K562 (cell line): ENCODE results near the gene ARHGAP15. TPM values are rescaled to one million over a fixed set of nuclear protein-coding genes. Genes with fewer than 3 reads are reported as not detected.
A peak's percentile ranks its signal among the peaks of the same experiment; 100 is the strongest.

Experiments used
- NFE2L1 ChIP-seq: fragments of 450-650 bp; IDR thresholded peaks from 2 replicates; pipeline ENCODE4 v1.6.1; 2016; ENCODE audit warnings: missing genetic modification characterization, low read depth, mild to moderate bottlenecking, missing compliant biosample characterization, moderate library complexity, borderline replicate concordance
- RBFOX2 ChIP-seq: fragments of 200-400 bp; formaldehyde crosslinking; IDR thresholded peaks from 2 replicates; pipeline ENCODE4 v1.6.1; 2017; ENCODE audit warnings: low read depth, mild to moderate bottlenecking, low read length, moderate library complexity
- SAP30 ChIP-seq: fragments of 200-600 bp; sonication (generic); IDR thresholded peaks from 2 replicates; pipeline ENCODE4 v1.6.1; 2012; ENCODE audit warnings: borderline replicate concordance, low read depth, mild to moderate bottlenecking, moderate library complexity, low read length, control low read depth, inconsistent platforms; ENCODE audit not compliant: insufficient read depth, poor library complexity, severe bottlenecking
- TARDBP ChIP-seq: fragments of 450-650 bp; IDR thresholded peaks from 2 replicates; pipeline ENCODE4 v1.6.1; 2016
- polyA plus RNA-seq, 8 experiments: library from polyadenylated mRNA; depleted of rRNA in 4 of 8; stranded (reverse) in 5 of 8; unstranded in 3 of 8; fragments of >200 nt; fragmentation: Nextera tagmentation in 2 of 8; fragmentation: Illumina TruSeq in 1 of 8; extraction: Ambion mirVana in 2 of 8; extraction: Trizol in 1 of 8; gene quantifications; 2 replicates each; pipeline versions ENCODE4 v1.2.1 to v1.2.3, GENCODE V29; 2011 to 2014; ENCODE audit warnings: inconsistent platforms in 1 of 8, missing spikeins in 1 of 8
- total RNA-seq, 7 experiments: library from RNA; depleted of rRNA in 6 of 7; stranded (reverse); fragments of >200 nt in 6 of 7; fragmentation: Illumina TruSeq in 2 of 7; extraction: Trizol in 2 of 7; gene quantifications; 2 replicates each; pipeline versions ENCODE4 v1.2.1 to v1.2.3, GENCODE V29; 2011 to 2021; ENCODE audit warnings: low replicate concordance in 1 of 7
- TF ChIP-seq, protein P1 (sequence below): fragments of 450-650 bp; formaldehyde crosslinking; IDR thresholded peaks from 2 replicates; pipeline ENCODE4 v1.4.0; 2020; ENCODE audit warnings: mild to moderate bottlenecking, moderate library complexity
- TF ChIP-seq, protein P2 (sequence below), 2 experiments: fragments of 450-650 bp in 1 of 2; sonication (generic) in 1 of 2; formaldehyde crosslinking; conservative IDR thresholded peaks; 2 replicates each; pipeline versions ENCODE4 v1.4.0 to v1.8.1; 2020 to 2022; ENCODE audit warnings: mild to moderate bottlenecking in 1 of 2, missing genetic modification reagents in 1 of 2
- TF ChIP-seq, protein P3 (sequence below): IDR thresholded peaks from 2 replicates; pipeline ENCODE4 v1.6.1; 2011; ENCODE audit warnings: borderline replicate concordance, low read depth, mild to moderate bottlenecking, moderate library complexity, low read length; ENCODE audit not compliant: insufficient read depth, poor library complexity, severe bottlenecking
- TF ChIP-seq, protein P4 (sequence below): fragments of 250-450 bp; sonication (Bioruptor Pico); IDR thresholded peaks from 2 replicates; pipeline ENCODE4 v1.8.0; 2021; ENCODE audit warnings: mild to moderate bottlenecking, moderate library complexity
- TF ChIP-seq, protein P5 (sequence below): sonication (generic); formaldehyde crosslinking; IDR thresholded peaks from 2 replicates; pipeline ENCODE4 v1.5.0; 2020; ENCODE audit warnings: missing genetic modification reagents
- TF ChIP-seq, protein P6 (sequence below): fragments of 450-650 bp; IDR thresholded peaks from 2 replicates; pipeline ENCODE4 v1.6.1; 2016; ENCODE audit warnings: low read depth

ARHGAP15 gene
- total and polyA plus RNA-seq, 9 of the 15 experiments (the other 6 are each of a cell fraction or from before 2014, with no cell fraction given) = 1.5 to 17.9 (median 7.9) TPM

DNA sequence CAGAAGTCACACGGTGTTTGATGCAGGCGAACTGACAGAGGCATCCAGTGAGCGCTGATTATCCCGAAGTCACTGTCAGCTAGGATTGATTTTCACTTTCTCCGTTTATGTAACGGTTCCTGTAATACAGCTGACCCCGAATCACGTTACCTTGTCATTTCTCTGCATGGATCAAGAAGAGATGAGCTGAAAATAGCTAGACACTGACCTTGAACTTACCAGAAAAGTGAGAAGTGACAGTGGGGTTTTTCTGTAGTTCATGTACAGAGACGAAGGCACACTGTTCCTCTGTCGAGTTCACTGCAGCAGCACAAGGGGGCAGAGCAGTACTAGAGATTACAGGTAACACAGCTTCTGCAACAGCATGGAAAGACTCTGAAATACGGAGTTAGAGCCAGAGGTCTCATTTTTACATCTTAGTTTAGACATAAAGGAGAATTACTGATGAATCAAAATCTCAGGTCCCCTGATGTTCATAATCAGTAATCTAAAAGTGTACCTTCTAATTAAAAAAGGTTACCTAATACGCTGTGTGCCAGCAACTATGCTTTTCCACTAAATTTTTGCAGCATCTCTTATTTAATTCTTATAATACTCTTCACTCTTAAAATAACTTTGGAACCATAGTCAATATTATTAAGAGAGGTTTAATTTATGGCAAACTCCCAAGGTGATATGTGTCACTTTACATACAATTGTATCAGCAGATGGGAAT is 33.1 kb downstream of the ARHGAP15 start (continued):
- TF ChIP-seq, protein P1, sequence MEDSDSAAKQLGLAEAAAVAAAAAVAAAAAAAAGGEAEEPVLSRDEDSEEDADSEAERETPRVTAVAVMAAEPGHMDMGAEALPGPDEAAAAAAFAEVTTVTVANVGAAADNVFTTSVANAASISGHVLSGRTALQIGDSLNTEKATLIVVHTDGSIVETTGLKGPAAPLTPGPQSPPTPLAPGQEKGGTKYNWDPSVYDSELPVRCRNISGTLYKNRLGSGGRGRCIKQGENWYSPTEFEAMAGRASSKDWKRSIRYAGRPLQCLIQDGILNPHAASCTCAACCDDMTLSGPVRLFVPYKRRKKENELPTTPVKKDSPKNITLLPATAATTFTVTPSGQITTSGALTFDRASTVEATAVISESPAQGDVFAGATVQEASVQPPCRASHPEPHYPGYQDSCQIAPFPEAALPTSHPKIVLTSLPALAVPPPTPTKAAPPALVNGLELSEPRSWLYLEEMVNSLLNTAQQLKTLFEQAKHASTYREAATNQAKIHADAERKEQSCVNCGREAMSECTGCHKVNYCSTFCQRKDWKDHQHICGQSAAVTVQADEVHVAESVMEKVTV = 0 out of 2 replicates have a peak, but pooled peaks have one; percentile 9
- TF ChIP-seq, protein P2, sequence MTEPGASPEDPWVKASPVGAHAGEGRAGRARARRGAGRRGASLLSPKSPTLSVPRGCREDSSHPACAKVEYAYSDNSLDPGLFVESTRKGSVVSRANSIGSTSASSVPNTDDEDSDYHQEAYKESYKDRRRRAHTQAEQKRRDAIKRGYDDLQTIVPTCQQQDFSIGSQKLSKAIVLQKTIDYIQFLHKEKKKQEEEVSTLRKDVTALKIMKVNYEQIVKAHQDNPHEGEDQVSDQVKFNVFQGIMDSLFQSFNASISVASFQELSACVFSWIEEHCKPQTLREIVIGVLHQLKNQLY (CRISPR knock-in tag; conservative IDR thresholded peaks at IDR 0.05) = no peak
- TF ChIP-seq, protein P3, sequence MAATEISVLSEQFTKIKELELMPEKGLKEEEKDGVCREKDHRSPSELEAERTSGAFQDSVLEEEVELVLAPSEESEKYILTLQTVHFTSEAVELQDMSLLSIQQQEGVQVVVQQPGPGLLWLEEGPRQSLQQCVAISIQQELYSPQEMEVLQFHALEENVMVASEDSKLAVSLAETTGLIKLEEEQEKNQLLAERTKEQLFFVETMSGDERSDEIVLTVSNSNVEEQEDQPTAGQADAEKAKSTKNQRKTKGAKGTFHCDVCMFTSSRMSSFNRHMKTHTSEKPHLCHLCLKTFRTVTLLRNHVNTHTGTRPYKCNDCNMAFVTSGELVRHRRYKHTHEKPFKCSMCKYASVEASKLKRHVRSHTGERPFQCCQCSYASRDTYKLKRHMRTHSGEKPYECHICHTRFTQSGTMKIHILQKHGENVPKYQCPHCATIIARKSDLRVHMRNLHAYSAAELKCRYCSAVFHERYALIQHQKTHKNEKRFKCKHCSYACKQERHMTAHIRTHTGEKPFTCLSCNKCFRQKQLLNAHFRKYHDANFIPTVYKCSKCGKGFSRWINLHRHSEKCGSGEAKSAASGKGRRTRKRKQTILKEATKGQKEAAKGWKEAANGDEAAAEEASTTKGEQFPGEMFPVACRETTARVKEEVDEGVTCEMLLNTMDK = peak; percentile 85
- no peak for TF ChIP-seq SAP30
- no peak for TF ChIP-seq RBFOX2
- TF ChIP-seq, protein P4, sequence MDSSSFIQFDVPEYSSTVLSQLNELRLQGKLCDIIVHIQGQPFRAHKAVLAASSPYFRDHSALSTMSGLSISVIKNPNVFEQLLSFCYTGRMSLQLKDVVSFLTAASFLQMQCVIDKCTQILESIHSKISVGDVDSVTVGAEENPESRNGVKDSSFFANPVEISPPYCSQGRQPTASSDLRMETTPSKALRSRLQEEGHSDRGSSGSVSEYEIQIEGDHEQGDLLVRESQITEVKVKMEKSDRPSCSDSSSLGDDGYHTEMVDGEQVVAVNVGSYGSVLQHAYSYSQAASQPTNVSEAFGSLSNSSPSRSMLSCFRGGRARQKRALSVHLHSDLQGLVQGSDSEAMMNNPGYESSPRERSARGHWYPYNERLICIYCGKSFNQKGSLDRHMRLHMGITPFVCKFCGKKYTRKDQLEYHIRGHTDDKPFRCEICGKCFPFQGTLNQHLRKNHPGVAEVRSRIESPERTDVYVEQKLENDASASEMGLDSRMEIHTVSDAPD (CRISPR knock-in tag) = no peak
- no peak for TF ChIP-seq NFE2L1 (tag)
- TF ChIP-seq, protein P5, sequence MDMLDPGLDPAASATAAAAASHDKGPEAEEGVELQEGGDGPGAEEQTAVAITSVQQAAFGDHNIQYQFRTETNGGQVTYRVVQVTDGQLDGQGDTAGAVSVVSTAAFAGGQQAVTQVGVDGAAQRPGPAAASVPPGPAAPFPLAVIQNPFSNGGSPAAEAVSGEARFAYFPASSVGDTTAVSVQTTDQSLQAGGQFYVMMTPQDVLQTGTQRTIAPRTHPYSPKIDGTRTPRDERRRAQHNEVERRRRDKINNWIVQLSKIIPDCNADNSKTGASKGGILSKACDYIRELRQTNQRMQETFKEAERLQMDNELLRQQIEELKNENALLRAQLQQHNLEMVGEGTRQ (CRISPR knock-in tag) = no peak
- TF ChIP-seq, protein P6, sequence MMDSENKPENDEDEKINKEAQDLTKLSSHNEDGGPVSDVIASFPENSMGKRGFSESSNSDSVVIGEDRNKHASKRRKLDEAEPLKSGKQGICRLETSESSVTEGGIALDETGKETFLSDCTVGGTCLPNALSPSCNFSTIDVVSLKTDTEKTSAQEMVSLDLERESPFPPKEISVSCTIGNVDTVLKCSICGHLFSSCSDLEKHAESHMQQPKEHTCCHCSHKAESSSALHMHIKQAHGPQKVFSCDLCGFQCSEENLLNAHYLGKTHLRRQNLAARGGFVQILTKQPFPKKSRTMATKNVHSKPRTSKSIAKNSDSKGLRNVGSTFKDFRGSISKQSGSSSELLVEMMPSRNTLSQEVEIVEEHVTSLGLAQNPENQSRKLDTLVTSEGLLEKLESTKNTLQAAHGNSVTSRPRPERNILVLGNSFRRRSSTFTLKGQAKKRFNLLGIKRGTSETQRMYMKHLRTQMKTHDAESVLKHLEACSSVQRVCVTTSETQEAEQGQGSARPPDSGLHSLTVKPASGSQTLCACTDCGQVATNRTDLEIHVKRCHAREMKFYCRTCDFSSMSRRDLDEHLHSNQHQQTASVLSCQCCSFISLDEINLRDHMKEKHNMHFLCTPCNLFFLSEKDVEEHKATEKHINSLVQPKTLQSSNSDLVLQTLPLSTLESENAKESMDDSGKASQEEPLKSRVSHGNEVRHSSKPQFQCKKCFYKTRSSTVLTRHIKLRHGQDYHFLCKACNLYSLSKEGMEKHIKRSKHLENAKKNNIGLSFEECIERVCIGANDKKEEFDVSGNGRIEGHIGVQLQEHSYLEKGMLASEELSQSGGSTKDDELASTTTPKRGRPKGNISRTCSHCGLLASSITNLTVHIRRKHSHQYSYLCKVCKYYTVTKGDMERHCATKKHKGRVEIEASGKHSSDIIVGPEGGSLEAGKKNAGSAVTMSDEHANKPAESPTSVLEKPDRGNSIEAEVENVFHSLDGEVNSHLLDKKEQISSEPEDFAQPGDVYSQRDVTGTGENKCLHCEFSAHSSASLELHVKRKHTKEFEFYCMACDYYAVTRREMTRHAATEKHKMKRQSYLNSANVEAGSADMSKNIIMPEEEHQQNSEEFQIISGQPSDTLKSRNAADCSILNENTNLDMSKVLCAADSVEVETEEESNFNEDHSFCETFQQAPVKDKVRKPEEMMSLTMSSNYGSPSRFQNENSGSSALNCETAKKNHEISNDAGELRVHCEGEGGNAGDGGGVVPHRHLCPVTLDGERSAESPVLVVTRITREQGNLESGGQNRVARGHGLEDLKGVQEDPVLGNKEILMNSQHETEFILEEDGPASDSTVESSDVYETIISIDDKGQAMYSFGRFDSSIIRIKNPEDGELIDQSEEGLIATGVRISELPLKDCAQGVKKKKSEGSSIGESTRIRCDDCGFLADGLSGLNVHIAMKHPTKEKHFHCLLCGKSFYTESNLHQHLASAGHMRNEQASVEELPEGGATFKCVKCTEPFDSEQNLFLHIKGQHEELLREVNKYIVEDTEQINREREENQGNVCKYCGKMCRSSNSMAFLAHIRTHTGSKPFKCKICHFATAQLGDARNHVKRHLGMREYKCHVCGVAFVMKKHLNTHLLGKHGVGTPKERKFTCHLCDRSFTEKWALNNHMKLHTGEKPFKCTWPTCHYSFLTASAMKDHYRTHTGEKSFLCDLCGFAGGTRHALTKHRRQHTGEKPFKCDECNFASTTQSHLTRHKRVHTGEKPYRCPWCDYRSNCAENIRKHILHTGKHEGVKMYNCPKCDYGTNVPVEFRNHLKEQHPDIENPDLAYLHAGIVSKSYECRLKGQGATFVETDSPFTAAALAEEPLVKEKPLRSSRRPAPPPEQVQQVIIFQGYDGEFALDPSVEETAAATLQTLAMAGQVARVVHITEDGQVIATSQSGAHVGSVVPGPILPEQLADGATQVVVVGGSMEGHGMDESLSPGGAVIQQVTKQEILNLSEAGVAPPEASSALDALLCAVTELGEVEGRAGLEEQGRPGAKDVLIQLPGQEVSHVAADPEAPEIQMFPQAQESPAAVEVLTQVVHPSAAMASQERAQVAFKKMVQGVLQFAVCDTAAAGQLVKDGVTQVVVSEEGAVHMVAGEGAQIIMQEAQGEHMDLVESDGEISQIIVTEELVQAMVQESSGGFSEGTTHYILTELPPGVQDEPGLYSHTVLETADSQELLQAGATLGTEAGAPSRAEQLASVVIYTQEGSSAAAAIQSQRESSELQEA = no peak
- TF ChIP-seq TARDBP = no peak
